Measurements from ENCODE around the gene PCARE. TPM values are rescaled to one million over a fixed set of nuclear protein-coding genes. Genes with fewer than 3 reads are reported as not detected.

Gene PCARE
- total and polyA plus RNA-seq, 2 of the 8 experiments (the other 6 are each of a cell fraction or from before 2014, with no cell fraction given), result not detected

DNA sequence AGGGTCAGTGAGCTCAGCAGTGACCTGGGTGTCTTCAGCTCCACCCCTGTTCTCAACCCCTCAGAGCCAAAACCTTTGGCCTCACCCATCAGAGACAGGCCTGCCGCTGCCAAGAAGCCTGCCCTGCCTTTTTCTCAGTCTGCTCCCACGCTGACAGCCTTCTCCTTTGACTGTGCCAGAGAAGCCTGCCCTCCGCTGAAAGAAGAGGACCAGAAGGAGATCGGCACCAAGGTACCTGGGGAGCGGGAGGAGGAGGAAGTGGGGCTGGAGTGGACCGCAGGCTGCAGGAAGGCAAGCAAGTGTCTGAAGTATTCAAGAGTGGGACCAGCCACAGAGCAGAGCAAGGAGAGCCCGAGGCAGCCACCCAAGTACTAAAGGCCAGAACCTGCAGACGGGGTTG, 60.0 kb downstream of the PCARE start:
- CTCF ChIA-PET (ENCODE audit: partially characterized antibody), result interaction anchor here (1.0 to 1.2 kb wide), 2 partner anchors 28 to 38 kb away, joined by 3 read pairs; no protein-coding TSS in a partner anchor
- H2BK120ac ChIP-seq (replicated peaks; ENCODE audit: low read depth, low read length), result no peak overlapping the region

More for the DNA sequence above, 60.0 kb downstream of the PCARE start:
- Histone ChIP-seq H3K79me1 (ENCODE audit: low read depth, low read length) (no peaks in the 10 kb centered on the region), H3K23ac (ENCODE audit: insufficient read length) (no peak overlapping the region), H3K27ac (ENCODE audit: low read depth, low read length) (no peak overlapping the region), H3K23me2 (ENCODE audit: low read depth, low read length) (no peaks in the 10 kb centered on the region), H3K14ac (ENCODE audit: insufficient read length) (no peak overlapping the region), H2BK12ac (ENCODE audit: low read depth, low read length) (no peak overlapping the region), H3K4ac (replicated peaks; ENCODE audit: insufficient read length, low read depth, low read length) (no peak overlapping the region), H4K91ac (replicated peaks; ENCODE audit: insufficient read length, low read length) (no peak overlapping the region), H2AK5ac (ENCODE audit: low read depth, low read length) (no peak overlapping the region), H3K56ac (replicated peaks; ENCODE audit: insufficient read length, low read depth, low read length) (no peak overlapping the region), H3K27me3 (replicated peaks in 1 of 4; ENCODE audit: control insufficient read depth in 3 of 4, extremely low read depth in 1 of 4, insufficient read depth in 3 of 4, low read length in 3 of 4) (no peaks in the 10 kb centered on the region; a peak in 1 of 7 replicates), H2BK5ac (ENCODE audit: low read depth, low read length) (no peak overlapping the region), H3K18ac (ENCODE audit: extremely low read depth, low read length) (no peak overlapping the region), H2BK20ac (ENCODE audit: low read length) (no peak overlapping the region), H3K9ac (replicated peaks in 1 of 4; ENCODE audit: extremely low read depth in 1 of 4, low read depth in 3 of 4, low read length in 3 of 4) (no peak overlapping the region), H4K20me1 (replicated peaks in 1 of 2; ENCODE audit: control insufficient read depth in 1 of 2, insufficient read depth in 2 of 2, low read length in 2 of 2) (no peaks in the 10 kb centered on the region), H4K8ac (ENCODE audit: extremely low read depth, insufficient read depth, low read length) (no peak overlapping the region), H2AFZ (ENCODE audit: low read length) (no peak overlapping the region), H3K79me2 (ENCODE audit: control insufficient read depth in 1 of 2, insufficient read depth in 2 of 2, low read length in 2 of 2) (no peaks in the 10 kb centered on the region), H3K4me3 (ENCODE audit: extremely low read depth in 1 of 4, insufficient read depth in 2 of 4, low read depth in 3 of 4, low read length in 4 of 4) (no peak overlapping the region), H3K4me1 (replicated peaks in 1 of 4; ENCODE audit: control insufficient read depth in 3 of 4, insufficient read depth in 4 of 4, low read length in 3 of 4) (peaks cover 0 to 20% (median 8%) of the 10 kb centered on the region in 4 experiments; a peak in 5 of 7 replicates), H3K4me2 (ENCODE audit: insufficient read depth in 1 of 2, low read depth in 2 of 2, low read length in 2 of 2) (no peak overlapping the region), H2BK15ac (ENCODE audit: low read length) (no peak overlapping the region), H3K9me3 (ENCODE audit: insufficient read depth in 2 of 2, low read depth in 1 of 2, low read length in 1 of 2) (no peaks in the 10 kb centered on the region), H3K36me3 (ENCODE audit: control insufficient read depth in 2 of 4, insufficient read depth in 4 of 4, low read length in 3 of 4) (no peaks in the 10 kb centered on the region), H4K5ac (ENCODE audit: insufficient read length, low read depth, low read length) (no peak overlapping the region)
- WGBS, 2 experiments (ENCODE audit: extremely low coverage in 1 of 2, insufficient coverage in 1 of 2, insufficient read length in 1 of 2, insufficient replicate concordance in 2 of 2, low coverage in 1 of 2, low lambda C conversion rate in 2 of 2, missing lambda C conversion rate in 1 of 2), result 92% methylated on average over 6 of the region's 8 CpGs; no CpG with 5 or more reads in 1 of the 2 experiments
- POLR2A ChIA-PET (ENCODE audit: partially characterized antibody), result interaction anchor here (1.2 kb wide), 1 partner anchor 35 kb away, joined by 3 read pairs; no protein-coding TSS in a partner anchor
- FAIRE-seq (no peak), DNase-seq (ENCODE audit: low read depth in 1 of 2, low spot score in 2 of 2) (no peak)
- TF ChIP-seq CHD1 (IDR thresholded peaks at IDR 0.05; ENCODE audit: low read depth, low read length) (no peak), RXRA (IDR thresholded peaks at IDR 0.05; ENCODE audit: insufficient read depth, low read depth, low read length) (no peak)

Data from H1 (cell line).